GM19438 (cell line): ENCODE measurements around the gene GLYATL3.
"Not testable (repeated sequence)": the region's sequence is repeated elsewhere in the genome, so short reads cannot be mapped to it uniquely, and the experiment has no call there.

Experiments
- ATAC-seq: cut with Tn5 transposase; IDR thresholded peaks from one replicate; pipeline ENCODE4 v1.9.1; 2021; ENCODE audit warnings: low read depth; ENCODE audit not compliant: unreplicated experiment

The GLYATL3 gene

GRCh38 chr6:49499623-49500022, at the start of gene GLYATL3:
GLYATL3 (plus strand) TSS chr6:49499923; CDS start chr6:49511991, 12,068 bp downstream.
- ATAC-seq: no peak

- no peak for ATAC-seq
Measured at GRCh38 chr6:49453221-49453620, 46.5 kb upstream of the GLYATL3 start.

GRCh38 chr6:49454787-49455709, 44.7 kb upstream of the GLYATL3 start:
- ATAC-seq: no peak

GRCh38 chr6:49457771-49458170, 42.0 kb upstream of the GLYATL3 start:
- no peak for ATAC-seq

- ATAC-seq: no peak
Measured at GRCh38 chr6:49462071-49462470, 37.7 kb upstream of the GLYATL3 start.

- peak; percentile 1 for ATAC-seq
Measured at GRCh38 chr6:49462599-49462926, 37.2 kb upstream of the GLYATL3 start.

GRCh38 chr6:49462927-49463611, 36.7 kb upstream of the GLYATL3 start, which contains the start of the genes CENPQ and MMUT:
CENPQ (plus strand) TSS chr6:49463370; CDS start chr6:49470177, 6,807 bp downstream.
MMUT (minus strand) TSS chr6:49463253; CDS start chr6:49459466, 3,787 bp downstream.
- peak; percentile 98 for ATAC-seq

GRCh38 chr6:49463612-49463967, 36.1 kb upstream of the GLYATL3 start:
- ATAC-seq: no peak

- no peak for ATAC-seq
Measured at GRCh38 chr6:49464691-49465090, 35.0 kb upstream of the GLYATL3 start.

- no peak for ATAC-seq
Measured at GRCh38 chr6:49468042-49468441, 31.7 kb upstream of the GLYATL3 start.

- ATAC-seq: not testable (repeated sequence)
Measured at GRCh38 chr6:49476564-49476963, 23.2 kb upstream of the GLYATL3 start.

GRCh38 chr6:49479308-49479970, 20.3 kb upstream of the GLYATL3 start:
- no peak for ATAC-seq

- not testable (repeated sequence) for ATAC-seq
Measured at GRCh38 chr6:49481846-49482245, 17.9 kb upstream of the GLYATL3 start.

- not testable (repeated sequence) for ATAC-seq
Measured at GRCh38 chr6:49483380-49483779, 16.3 kb upstream of the GLYATL3 start.

GRCh38 chr6:49490633-49491032, 9.1 kb upstream of the GLYATL3 start:
- no peak for ATAC-seq

GRCh38 chr6:49497304-49497703, 2.4 kb upstream of the GLYATL3 start:
- ATAC-seq: no peak

GRCh38 chr6:49499126-49499525, 597 bp upstream of the GLYATL3 start:
- ATAC-seq: no peak

- ATAC-seq: no peak
Measured at GRCh38 chr6:49504666-49505065, 4.9 kb downstream of the GLYATL3 start.

- no peak for ATAC-seq
Measured at GRCh38 chr6:49506569-49507111, 6.9 kb downstream of the GLYATL3 start.

GRCh38 chr6:49509342-49509741, 9.6 kb downstream of the GLYATL3 start:
- no peak for ATAC-seq
